ENCODE results near the gene MDGA2. TPM values are rescaled to one million over a fixed set of nuclear protein-coding genes. Genes with fewer than 3 reads are reported as not detected.

MDGA2 gene
- total RNA-seq, 1 donor from 2014 or later: 0.75 TPM

DNA sequence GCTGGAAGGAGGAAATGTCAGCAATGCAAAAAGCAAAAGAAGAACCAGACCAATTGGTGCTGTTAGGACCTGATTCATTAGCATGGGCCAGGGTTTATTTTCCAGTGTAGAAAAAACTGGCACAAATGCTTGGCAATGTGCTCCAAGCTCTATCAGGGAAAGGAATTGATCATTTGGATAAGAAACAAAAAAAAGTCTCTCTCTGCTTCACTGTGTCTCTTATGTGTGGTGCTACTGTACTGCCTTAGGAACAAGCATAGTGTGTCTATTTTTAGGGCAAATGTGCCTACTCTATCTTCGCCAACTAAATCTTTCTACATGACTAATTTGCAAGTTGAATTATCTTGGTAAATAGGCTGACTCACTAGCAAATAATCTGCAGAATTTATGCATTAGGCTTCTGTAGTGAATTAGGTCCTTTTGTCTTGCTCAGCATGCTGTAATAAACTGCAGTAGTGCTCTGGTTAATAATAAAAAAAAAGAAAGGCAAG, 236.7 kb downstream of the MDGA2 start:
- Histone ChIP-seq H3K4me3 (ENCODE audit: low read depth, low read length) (no peak overlapping the region), H3K36me3 (ENCODE audit: control insufficient read depth, insufficient read depth, low read length) (no peaks in the 10 kb centered on the region), H3K27me3 (ENCODE audit: control insufficient read depth, insufficient read depth, low read length) (no peaks in the 10 kb centered on the region)
- TF ChIP-seq, protein P1, sequence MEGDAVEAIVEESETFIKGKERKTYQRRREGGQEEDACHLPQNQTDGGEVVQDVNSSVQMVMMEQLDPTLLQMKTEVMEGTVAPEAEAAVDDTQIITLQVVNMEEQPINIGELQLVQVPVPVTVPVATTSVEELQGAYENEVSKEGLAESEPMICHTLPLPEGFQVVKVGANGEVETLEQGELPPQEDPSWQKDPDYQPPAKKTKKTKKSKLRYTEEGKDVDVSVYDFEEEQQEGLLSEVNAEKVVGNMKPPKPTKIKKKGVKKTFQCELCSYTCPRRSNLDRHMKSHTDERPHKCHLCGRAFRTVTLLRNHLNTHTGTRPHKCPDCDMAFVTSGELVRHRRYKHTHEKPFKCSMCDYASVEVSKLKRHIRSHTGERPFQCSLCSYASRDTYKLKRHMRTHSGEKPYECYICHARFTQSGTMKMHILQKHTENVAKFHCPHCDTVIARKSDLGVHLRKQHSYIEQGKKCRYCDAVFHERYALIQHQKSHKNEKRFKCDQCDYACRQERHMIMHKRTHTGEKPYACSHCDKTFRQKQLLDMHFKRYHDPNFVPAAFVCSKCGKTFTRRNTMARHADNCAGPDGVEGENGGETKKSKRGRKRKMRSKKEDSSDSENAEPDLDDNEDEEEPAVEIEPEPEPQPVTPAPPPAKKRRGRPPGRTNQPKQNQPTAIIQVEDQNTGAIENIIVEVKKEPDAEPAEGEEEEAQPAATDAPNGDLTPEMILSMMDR (IDR thresholded peaks at IDR 0.05; ENCODE audit: insufficient read depth, low read length, poor library complexity, severe bottlenecking): no peak
- peak; percentile 89 for DNase-seq (ENCODE audit: low read depth)

DNA sequence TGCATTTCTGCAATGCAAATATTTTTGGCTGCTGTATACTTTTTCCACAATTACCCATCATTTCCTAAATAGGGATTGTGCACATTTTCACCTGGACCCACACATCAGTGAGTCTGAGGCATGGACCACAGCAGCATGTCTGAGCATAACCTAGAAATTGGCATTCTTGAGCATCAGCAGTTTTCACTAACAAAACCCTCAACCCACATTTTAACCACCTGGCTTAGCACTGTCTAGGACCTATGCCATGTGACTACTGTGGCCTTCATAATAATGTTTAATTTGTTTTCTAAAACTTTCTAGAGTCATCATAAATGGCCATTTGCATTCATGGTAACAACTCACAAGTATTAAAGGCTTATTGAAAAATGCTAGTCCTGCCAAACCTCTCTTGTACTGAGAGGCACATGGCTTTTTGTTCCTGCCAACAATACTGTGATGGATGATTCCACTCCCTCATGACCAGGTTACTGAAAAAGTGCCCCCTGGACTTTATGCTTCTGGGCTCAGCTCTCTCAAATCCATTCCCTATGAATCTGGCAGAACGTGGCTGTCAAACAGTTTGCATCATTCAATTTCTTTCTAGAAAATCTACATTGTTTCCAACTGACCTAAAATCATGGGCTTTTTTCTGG, 240.0 kb downstream of the MDGA2 start:
- no peak for DNase-seq (ENCODE audit: low read depth)
- H3K4me3 ChIP-seq (ENCODE audit: low read depth, low read length): no peak overlapping the region
- TF ChIP-seq, protein P1 (IDR thresholded peaks at IDR 0.05; ENCODE audit: insufficient read depth, low read length, poor library complexity, severe bottlenecking): no peak

DNA sequence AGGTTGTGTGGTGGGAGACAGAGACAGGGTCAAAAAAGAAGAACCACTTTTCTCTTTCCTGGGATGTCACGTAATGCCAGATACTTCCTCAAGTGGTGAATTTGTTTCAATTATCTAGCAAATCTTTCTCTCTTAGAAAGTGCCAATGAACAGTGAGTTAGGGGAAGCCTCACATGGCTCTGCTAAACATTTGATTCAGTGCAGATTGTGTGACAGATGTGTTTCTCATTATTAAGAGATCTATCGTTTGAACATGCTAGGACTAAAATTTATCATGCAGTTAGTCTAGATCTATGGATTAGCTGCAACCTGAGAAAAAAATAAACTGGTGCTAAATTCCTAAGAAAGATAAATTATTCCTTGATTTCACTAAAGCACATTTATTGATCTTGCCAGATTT, 247.8 kb downstream of the MDGA2 start:
- Histone ChIP-seq H3K27me3 (ENCODE audit: control insufficient read depth, insufficient read depth, low read length) (no peaks in the 10 kb centered on the region), H3K36me3 (ENCODE audit: control insufficient read depth, insufficient read depth, low read length) (no peaks in the 10 kb centered on the region), H3K4me3 (ENCODE audit: low read depth, low read length) (no peak overlapping the region)
- DNase-seq (ENCODE audit: low read depth): no peak
- TF ChIP-seq, protein P1 (IDR thresholded peaks at IDR 0.05; ENCODE audit: insufficient read depth, low read length, poor library complexity, severe bottlenecking): no peak

More for the DNA sequence above, 240.0 kb downstream of the MDGA2 start:
- H3K36me3 ChIP-seq (ENCODE audit: control insufficient read depth, insufficient read depth, low read length): no peaks in the 10 kb centered on the region
- no peaks in the 10 kb centered on the region for H3K27me3 ChIP-seq (ENCODE audit: control insufficient read depth, insufficient read depth, low read length)

DNA sequence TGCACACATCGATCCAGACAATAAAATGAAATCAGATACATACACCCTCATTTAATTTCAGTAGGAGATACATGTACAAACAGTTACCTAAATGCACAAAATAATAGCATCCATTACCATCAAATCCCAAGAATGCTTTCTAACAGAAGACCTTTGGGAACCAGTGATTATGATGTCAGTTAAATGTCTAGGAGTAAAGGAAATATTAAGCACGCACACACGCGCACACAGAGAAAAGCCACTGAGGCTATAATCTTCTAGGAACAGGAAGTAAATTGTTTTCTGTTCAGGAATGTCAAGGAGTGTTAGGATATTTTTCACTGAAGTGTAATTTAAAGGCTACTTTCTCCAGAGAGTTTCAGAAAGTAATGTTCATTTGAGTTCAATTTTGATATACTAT, 250.1 kb downstream of the MDGA2 start:
- no peaks in the 10 kb centered on the region for H3K27me3 ChIP-seq (ENCODE audit: control insufficient read depth, insufficient read depth, low read length)
- no peak overlapping the region for H3K4me3 ChIP-seq (ENCODE audit: low read depth, low read length)
- no peaks in the 10 kb centered on the region for H3K36me3 ChIP-seq (ENCODE audit: control insufficient read depth, insufficient read depth, low read length)
- TF ChIP-seq, protein P1 (IDR thresholded peaks at IDR 0.05; ENCODE audit: insufficient read depth, low read length, poor library complexity, severe bottlenecking): no peak
- DNase-seq (ENCODE audit: low read depth): no peak

DNA sequence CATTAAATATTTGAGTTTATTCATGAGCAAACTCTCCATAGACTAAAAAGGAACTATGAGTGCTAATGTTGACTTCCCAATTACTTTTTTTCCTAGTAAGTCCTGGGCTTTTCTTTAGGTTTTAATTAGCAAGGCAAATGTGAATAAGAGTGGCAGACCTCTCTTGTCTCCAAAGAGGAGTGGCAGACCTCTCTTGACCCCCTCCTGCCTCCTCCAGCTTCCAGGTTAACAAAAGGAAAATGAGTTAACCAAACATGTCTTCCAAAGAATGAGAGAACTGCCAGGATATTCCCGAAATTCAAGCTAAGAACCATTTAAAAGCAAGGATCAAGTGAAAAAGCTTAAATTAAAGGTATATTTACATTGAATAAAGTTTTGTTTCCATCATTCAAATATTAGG, 253.2 kb downstream of the MDGA2 start:
- no peak for DNase-seq (ENCODE audit: low read depth)

More for the DNA sequence above, 253.2 kb downstream of the MDGA2 start:
- no peaks in the 10 kb centered on the region for H3K36me3 ChIP-seq (ENCODE audit: control insufficient read depth, insufficient read depth, low read length)
- H3K4me3 ChIP-seq (ENCODE audit: low read depth, low read length): no peak overlapping the region
- TF ChIP-seq, protein P1 (IDR thresholded peaks at IDR 0.05; ENCODE audit: insufficient read depth, low read length, poor library complexity, severe bottlenecking): no peak
- no peaks in the 10 kb centered on the region for H3K27me3 ChIP-seq (ENCODE audit: control insufficient read depth, insufficient read depth, low read length)

Measured in kidney epithelial cell (primary cell).